ENCODE measurements around the gene ARHGEF7. TPM values are rescaled to one million over a fixed set of nuclear protein-coding genes. Genes with fewer than 3 reads are reported as not detected.
A peak's percentile ranks its signal among the peaks of the same experiment; 100 is the strongest.

ARHGEF7 gene
- total and polyA plus RNA-seq, 4 experiments from 2014 or later = 6.6 to 73.7 (median 40.7) TPM

DNA sequence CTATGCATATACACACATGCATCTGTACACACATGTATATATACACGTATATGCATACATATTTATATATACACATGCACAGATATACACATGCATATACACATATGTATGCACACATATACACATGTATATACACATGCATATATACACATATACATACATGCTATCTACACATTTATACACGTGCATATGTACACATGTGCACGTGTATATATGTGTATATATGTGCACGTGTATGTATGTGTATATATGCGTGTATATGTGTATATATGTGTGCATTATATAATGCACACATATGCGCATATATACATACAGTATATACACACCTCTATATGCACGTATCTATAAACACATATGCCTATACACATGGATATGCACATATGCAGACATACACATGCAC is 17.8 kb downstream of the ARHGEF7 start:
- no peaks in the 10 kb centered on the region for H3K36me3 Mint-ChIP-seq
- POLR2A ChIA-PET (ENCODE audit: partially characterized antibody) = no interaction called here

DNA sequence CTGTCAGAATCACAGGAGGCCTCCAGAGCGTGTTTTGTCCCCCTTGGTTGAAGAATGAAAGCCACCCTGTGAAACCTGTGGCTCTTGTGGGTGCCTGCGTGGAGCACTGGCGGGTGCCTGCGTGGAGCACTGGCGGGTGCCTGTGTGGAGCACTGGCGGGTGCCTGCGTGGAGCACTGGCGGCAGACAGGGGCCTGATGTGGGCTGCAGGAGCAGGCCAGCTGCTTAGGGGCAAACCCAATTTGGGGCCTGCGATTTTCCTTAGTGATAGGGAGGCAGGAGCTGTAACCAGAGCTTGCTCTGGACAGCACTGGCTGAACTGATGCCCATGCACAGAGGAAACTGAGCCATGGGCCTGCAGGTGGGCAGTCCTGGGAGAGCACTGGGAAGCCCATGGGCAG is 24.3 kb downstream of the ARHGEF7 start:
- no peaks in the 10 kb centered on the region for H3K36me3 ChIP-seq (ENCODE audit: insufficient read depth, low read length)
- H3K4me3 Mint-ChIP-seq = no peak overlapping the region
- no peaks in the 10 kb centered on the region for H3K4me1 ChIP-seq (ENCODE audit: insufficient read depth, low read length)
- peaks cover 21 to 24% of the 10 kb centered on the region in 2 donors for H3K27me3 Mint-ChIP-seq
- no peak overlapping the region for H3K27ac Mint-ChIP-seq
- no peak overlapping the region for H3K27ac ChIP-seq (ENCODE audit: low read depth, low read length)
- ChIA-PET POLR2A (ENCODE audit: partially characterized antibody) (no interaction called here), CTCF (ENCODE audit: partially characterized antibody) (no interaction called here)
- peaks cover 0 to 2% (median 0%) of the 10 kb centered on the region in 4 donors for H3K4me1 Mint-ChIP-seq
- no peaks in the 10 kb centered on the region for H3K27me3 ChIP-seq (ENCODE audit: insufficient read depth, low read length)
- no peak for DNase-seq
- H3K9me3 ChIP-seq (ENCODE audit: control insufficient read depth in 1 of 2, low read length in 2 of 2) = no peaks in the 10 kb centered on the region
- intact Hi-C loops (cut with micrococcal nuclease) = no loop called here
- no peak overlapping the region for H3K4me3 ChIP-seq (ENCODE audit: low read length in 2 of 2)
- peaks cover 0 to 5% (median 0%) of the 10 kb centered on the region in 8 donors for H3K9me3 Mint-ChIP-seq
- no peaks in the 10 kb centered on the region for H3K36me3 Mint-ChIP-seq

More for the DNA sequence above, 17.8 kb downstream of the ARHGEF7 start:
- Mint-ChIP-seq H3K9me3 (peaks cover 0 to 6% (median 0%) of the 10 kb centered on the region in 8 donors), H3K4me1 (peaks cover 0 to 2% (median 0%) of the 10 kb centered on the region in 4 donors), H3K27ac (no peak overlapping the region), H3K27me3 (peaks cover 4 to 9% of the 10 kb centered on the region in 2 donors), H3K4me3 (no peak overlapping the region)
- CTCF ChIA-PET (ENCODE audit: partially characterized antibody) = no interaction called here
- DNase-seq = no peak
- no peaks in the 10 kb centered on the region for H3K4me1 ChIP-seq (ENCODE audit: insufficient read depth, low read length)
- no peaks in the 10 kb centered on the region for H3K36me3 ChIP-seq (ENCODE audit: insufficient read depth, low read length)
- no peak overlapping the region for H3K4me3 ChIP-seq (ENCODE audit: low read length in 2 of 2)
- H3K27me3 ChIP-seq (ENCODE audit: insufficient read depth, low read length) = no peaks in the 10 kb centered on the region
- H3K27ac ChIP-seq (ENCODE audit: low read depth, low read length) = no peak overlapping the region
- intact Hi-C loops (cut with micrococcal nuclease) = no loop called here
- H3K9me3 ChIP-seq (ENCODE audit: control insufficient read depth in 1 of 2, low read length in 2 of 2) = no peaks in the 10 kb centered on the region

DNA sequence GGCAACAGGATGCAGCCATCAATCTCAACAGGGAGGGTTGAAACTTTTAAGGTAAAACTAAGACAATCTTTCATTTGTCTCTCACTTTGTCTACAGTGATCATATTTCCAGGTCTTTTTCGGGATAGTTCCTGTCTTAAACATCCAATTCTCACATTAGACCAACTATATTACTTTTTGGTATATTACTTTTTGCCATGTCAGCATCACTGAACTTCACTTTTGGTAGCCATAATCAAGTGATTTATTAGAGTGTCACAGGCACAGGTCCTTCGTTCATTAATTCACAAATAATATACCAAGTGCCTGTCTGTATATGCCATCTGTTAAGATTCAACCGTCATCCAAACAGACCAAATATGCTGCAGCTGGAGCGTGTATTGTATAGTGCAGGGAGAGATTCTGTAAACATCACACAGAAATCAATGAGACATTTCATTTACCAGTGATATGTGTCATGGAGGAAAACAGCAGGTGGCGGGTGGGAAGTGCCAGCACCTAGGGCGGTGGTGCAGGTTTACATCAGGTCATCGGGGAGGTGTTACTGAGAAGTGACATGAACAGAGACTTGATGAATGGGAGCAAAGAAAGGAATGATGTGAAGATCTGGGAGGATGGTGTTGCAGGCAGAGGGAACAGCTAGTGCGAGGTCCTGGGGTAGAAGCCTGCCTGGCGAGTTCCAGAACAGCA is 24.9 kb downstream of the ARHGEF7 start:
- H3K4me3 Mint-ChIP-seq = no peak overlapping the region
- H3K36me3 ChIP-seq (ENCODE audit: insufficient read depth, low read length) = no peaks in the 10 kb centered on the region
- H3K4me1 ChIP-seq (ENCODE audit: insufficient read depth, low read length) = no peaks in the 10 kb centered on the region
- H3K27ac ChIP-seq (ENCODE audit: low read depth, low read length) = no peak overlapping the region
- peaks cover 0 to 5% (median 0%) of the 10 kb centered on the region in 8 donors for H3K9me3 Mint-ChIP-seq
- H3K4me3 ChIP-seq (ENCODE audit: low read length in 2 of 2) = no peak overlapping the region
- ChIA-PET CTCF (ENCODE audit: partially characterized antibody) (no interaction called here), POLR2A (ENCODE audit: partially characterized antibody) (interaction anchor here (0.6 kb wide), 1 partner anchor 15 kb away, joined by 3 read pairs; no protein-coding TSS in a partner anchor)
- no peaks in the 10 kb centered on the region for H3K9me3 ChIP-seq (ENCODE audit: control insufficient read depth in 1 of 2, low read length in 2 of 2)
- H3K4me1 Mint-ChIP-seq = peaks cover 0 to 2% (median 0%) of the 10 kb centered on the region in 4 donors
- peaks cover 21 to 26% of the 10 kb centered on the region in 2 donors for H3K27me3 Mint-ChIP-seq
- no peak for DNase-seq
- intact Hi-C loops (cut with micrococcal nuclease) = no loop called here
- no peaks in the 10 kb centered on the region for H3K27me3 ChIP-seq (ENCODE audit: insufficient read depth, low read length)
- no peaks in the 10 kb centered on the region for H3K36me3 Mint-ChIP-seq
- peak overlapping the region in 1 of 7 donors; percentile 74 for H3K27ac Mint-ChIP-seq

DNA sequence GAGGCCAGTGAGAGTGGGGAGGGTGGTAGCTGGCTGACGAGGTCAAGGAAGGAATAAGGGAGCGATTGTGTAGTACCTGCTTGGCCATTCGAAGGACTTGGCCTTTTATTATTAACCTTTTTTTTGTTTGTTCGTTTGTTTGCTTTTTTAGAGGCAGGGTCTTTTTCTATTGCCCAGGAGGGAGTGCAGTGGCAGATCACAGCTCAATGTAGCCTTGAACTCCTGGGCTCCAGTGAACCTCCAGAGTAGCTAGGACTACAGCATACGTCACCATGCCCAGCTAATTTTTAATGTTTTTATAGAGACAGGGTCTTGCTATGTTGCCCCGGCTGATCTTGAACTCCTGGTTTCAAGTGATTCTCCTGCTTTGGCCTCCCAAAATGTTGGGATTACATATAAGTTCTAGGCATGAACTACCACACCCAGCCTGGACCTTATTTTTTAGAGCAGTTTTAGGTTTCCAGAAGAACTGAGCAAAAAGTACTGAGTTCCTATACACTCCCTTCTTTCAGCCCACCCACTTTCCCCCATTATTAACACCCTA is 25.5 kb downstream of the ARHGEF7 start:
- Histone ChIP-seq H3K36me3 (ENCODE audit: insufficient read depth, low read length) (no peaks in the 10 kb centered on the region), H3K4me1 (ENCODE audit: insufficient read depth, low read length) (no peaks in the 10 kb centered on the region), H3K4me3 (ENCODE audit: low read length in 2 of 2) (no peak overlapping the region), H3K27ac (ENCODE audit: low read depth, low read length) (no peak overlapping the region), H3K27me3 (ENCODE audit: insufficient read depth, low read length) (no peaks in the 10 kb centered on the region), H3K9me3 (ENCODE audit: control insufficient read depth in 1 of 2, low read length in 2 of 2) (no peaks in the 10 kb centered on the region)
- Mint-ChIP-seq H3K4me1 (peaks cover 0 to 2% (median 0%) of the 10 kb centered on the region in 4 donors), H3K27me3 (peaks cover 21 to 26% of the 10 kb centered on the region in 2 donors), H3K27ac (peak overlapping the region in 1 of 7 donors; percentile 74), H3K36me3 (no peaks in the 10 kb centered on the region), H3K4me3 (no peak overlapping the region), H3K9me3 (peaks cover 0 to under 1% (median 0%) of the 10 kb centered on the region in 8 donors)
- ChIA-PET CTCF (ENCODE audit: partially characterized antibody) (no interaction called here), POLR2A (ENCODE audit: partially characterized antibody) (interaction anchor here (0.6 kb wide), 1 partner anchor 15 kb away, joined by 3 read pairs; no protein-coding TSS in a partner anchor)
- intact Hi-C loops (cut with micrococcal nuclease) = no loop called here
- no peak for DNase-seq

DNA sequence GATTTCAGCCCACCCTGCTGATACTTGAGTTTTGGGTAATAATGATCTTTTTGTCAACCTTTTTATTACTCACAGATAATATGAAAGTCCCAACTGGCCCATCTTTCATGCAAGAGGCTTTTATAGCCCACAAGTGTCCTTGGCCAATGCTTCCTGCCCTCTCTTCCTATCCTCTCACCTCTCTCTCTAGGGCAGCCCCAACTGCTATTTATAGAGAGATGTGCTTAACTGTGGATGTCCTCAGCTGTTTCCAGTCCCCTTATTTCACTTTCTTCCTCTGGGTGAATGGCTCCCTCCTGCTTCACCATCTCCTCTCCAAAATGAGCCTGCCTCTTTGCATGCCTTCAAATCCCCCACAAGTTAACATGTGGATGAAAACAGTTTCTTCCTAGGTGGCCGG is 27.4 kb downstream of the ARHGEF7 start:
- no peak overlapping the region for H3K27ac ChIP-seq (ENCODE audit: low read depth, low read length)
- Mint-ChIP-seq H3K27ac (no peak overlapping the region), H3K9me3 (no peaks in the 10 kb centered on the region), H3K4me1 (peaks cover 0 to 2% (median 0%) of the 10 kb centered on the region in 4 donors), H3K4me3 (no peak overlapping the region), H3K27me3 (peaks cover 21 to 28% of the 10 kb centered on the region in 2 donors), H3K36me3 (no peaks in the 10 kb centered on the region)
- no peaks in the 10 kb centered on the region for H3K4me1 ChIP-seq (ENCODE audit: insufficient read depth, low read length)
- no peak overlapping the region for H3K4me3 ChIP-seq (ENCODE audit: low read length in 2 of 2)
- H3K9me3 ChIP-seq (ENCODE audit: control insufficient read depth in 1 of 2, low read length in 2 of 2) = no peaks in the 10 kb centered on the region
- no peaks in the 10 kb centered on the region for H3K27me3 ChIP-seq (ENCODE audit: insufficient read depth, low read length)
- DNase-seq = no peak
- ChIA-PET CTCF (ENCODE audit: partially characterized antibody) (no interaction called here), POLR2A (ENCODE audit: partially characterized antibody) (no interaction called here)
- no peaks in the 10 kb centered on the region for H3K36me3 ChIP-seq (ENCODE audit: insufficient read depth, low read length)
- intact Hi-C loops (cut with micrococcal nuclease) = no loop called here

DNA sequence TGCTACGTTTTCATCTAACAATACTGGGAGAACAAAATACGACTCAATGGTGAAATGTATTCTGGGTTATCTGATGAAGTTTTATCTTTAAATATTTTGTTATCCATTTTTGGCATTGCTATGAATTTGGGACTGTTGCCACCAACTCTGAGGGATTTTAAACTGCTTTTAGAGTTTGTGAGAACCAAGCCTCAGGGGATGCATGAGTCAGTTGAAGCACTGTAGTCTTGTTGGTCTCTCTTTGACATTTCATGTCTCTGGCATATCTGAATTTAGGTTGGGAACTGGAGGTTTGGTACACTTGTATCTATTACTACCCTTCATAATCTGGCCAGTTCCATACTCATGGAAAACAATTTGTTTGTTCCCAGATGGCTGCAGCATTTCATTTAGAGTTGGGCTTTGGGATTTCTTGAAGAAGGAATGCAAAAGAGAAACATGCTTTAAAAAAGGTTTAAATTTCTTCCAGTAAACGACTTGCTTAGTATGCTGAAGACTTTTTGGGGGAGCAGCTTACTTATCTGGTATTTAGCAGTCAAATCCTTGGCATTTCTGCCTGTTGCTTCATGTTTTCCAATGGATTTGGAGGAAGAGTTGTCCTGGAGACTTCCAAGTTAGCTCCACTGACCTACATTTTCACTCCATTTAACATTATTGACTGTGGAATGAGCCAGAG is 28.9 kb downstream of the ARHGEF7 start:
- H3K4me1 ChIP-seq (ENCODE audit: insufficient read depth, low read length) = no peaks in the 10 kb centered on the region
- no peak for DNase-seq
- Mint-ChIP-seq H3K27me3 (peaks cover 17 to 25% of the 10 kb centered on the region in 2 donors), H3K4me3 (no peak overlapping the region), H3K27ac (no peak overlapping the region), H3K9me3 (no peaks in the 10 kb centered on the region), H3K36me3 (no peaks in the 10 kb centered on the region), H3K4me1 (no peaks in the 10 kb centered on the region)
- H3K9me3 ChIP-seq (ENCODE audit: control insufficient read depth in 1 of 2, low read length in 2 of 2) = no peaks in the 10 kb centered on the region
- H3K36me3 ChIP-seq (ENCODE audit: insufficient read depth, low read length) = no peaks in the 10 kb centered on the region
- intact Hi-C loops (cut with micrococcal nuclease) = no loop called here
- no peak overlapping the region for H3K27ac ChIP-seq (ENCODE audit: low read depth, low read length)
- H3K27me3 ChIP-seq (ENCODE audit: insufficient read depth, low read length) = no peaks in the 10 kb centered on the region
- ChIA-PET CTCF (ENCODE audit: partially characterized antibody) (interaction anchor here (1.2 kb wide), 1 partner anchor 76 kb away, joined by 3 read pairs; no protein-coding TSS in a partner anchor), POLR2A (ENCODE audit: partially characterized antibody) (no interaction called here)
- H3K4me3 ChIP-seq (ENCODE audit: low read length in 2 of 2) = no peak overlapping the region

DNA sequence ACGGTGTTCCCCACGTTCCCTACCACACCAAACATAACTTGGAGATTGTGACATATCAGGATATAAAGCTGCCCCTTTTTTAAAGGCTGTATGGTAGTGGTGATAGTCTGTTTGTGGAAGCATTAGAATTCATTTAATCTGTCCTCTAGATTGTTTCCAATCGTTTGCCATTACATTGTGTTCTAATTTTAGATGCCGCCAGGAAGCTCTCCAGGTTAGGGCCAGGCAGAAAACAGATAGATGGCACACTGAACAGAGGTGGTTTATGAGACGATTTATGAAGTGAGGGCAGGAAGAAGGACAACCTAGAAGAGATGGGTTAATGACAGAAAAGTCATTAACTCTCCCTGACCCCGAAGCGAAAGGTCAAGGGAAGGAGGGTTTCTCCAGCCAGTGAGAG is 30.0 kb downstream of the ARHGEF7 start:
- CTCF ChIA-PET (ENCODE audit: partially characterized antibody) = interaction anchor here (1.2 kb wide), 1 partner anchor 78 kb away, joined by 3 read pairs; no protein-coding TSS in a partner anchor
- POLR2A ChIA-PET (ENCODE audit: partially characterized antibody) = no interaction called here
- H3K36me3 ChIP-seq (ENCODE audit: insufficient read depth, low read length) = no peaks in the 10 kb centered on the region
- intact Hi-C loops (cut with micrococcal nuclease) = no loop called here
- no peak overlapping the region for H3K27ac ChIP-seq (ENCODE audit: low read depth, low read length)
- no peak for DNase-seq
- no peak overlapping the region for H3K4me3 Mint-ChIP-seq
- H3K36me3 Mint-ChIP-seq = no peaks in the 10 kb centered on the region
- H3K27ac Mint-ChIP-seq = no peak overlapping the region
- H3K4me1 Mint-ChIP-seq = no peaks in the 10 kb centered on the region
- H3K9me3 ChIP-seq (ENCODE audit: control insufficient read depth in 1 of 2, low read length in 2 of 2) = no peaks in the 10 kb centered on the region
- peaks cover 15 to 22% of the 10 kb centered on the region in 2 donors for H3K27me3 Mint-ChIP-seq
- H3K27me3 ChIP-seq (ENCODE audit: insufficient read depth, low read length) = no peaks in the 10 kb centered on the region
- H3K4me3 ChIP-seq (ENCODE audit: low read length in 2 of 2) = no peak overlapping the region
- no peaks in the 10 kb centered on the region for H3K9me3 Mint-ChIP-seq
- no peaks in the 10 kb centered on the region for H3K4me1 ChIP-seq (ENCODE audit: insufficient read depth, low read length)

Data from CD4-positive, alpha-beta memory T cell (primary cell).